ENCODE data around the gene KLK14. TPM values are rescaled to one million over a fixed set of nuclear protein-coding genes. Genes with fewer than 3 reads are reported as not detected.
A peak's percentile ranks its signal among the peaks of the same experiment; 100 is the strongest.

The KLK14 gene
- total RNA-seq, 1 experiment from 2014 or later = 0.76 TPM

GRCh38 chr19:51096473-51097165, 13.9 kb upstream of the KLK14 start:
- no peaks in the 10 kb centered on the region for H3K9me3 ChIP-seq (ENCODE audit: control insufficient read depth in 1 of 2, insufficient read depth in 1 of 2, low read depth in 1 of 2, low read length in 2 of 2)
- H3K9me2 ChIP-seq (ENCODE audit: insufficient read depth) = no peaks in the 10 kb centered on the region
- POLR2A ChIA-PET = interaction anchor here (0.6 to 1.7 kb wide), 4 partner anchors 75 to 768 kb away, joined by 3 to 7 read pairs (median 4); partner anchors contain the start of gene KLK10
- H3K27me3 ChIP-seq (ENCODE audit: insufficient read depth, low read length) = no peaks in the 10 kb centered on the region
- H3K4me1 ChIP-seq (ENCODE audit: control insufficient read depth in 1 of 2, insufficient read depth in 2 of 2, low read length in 2 of 2) = peaks cover 2 to 6% of the 10 kb centered on the region in 2 experiments; a peak in 2 of 4 replicates
- ATAC-seq (peak; percentile 62), DNase-seq (ENCODE audit: low read depth, low spot score) (peak; percentile 21)
- no peak overlapping the region for H3K4me3 ChIP-seq (replicated peaks in 1 of 2; ENCODE audit: low read depth in 1 of 2, low read length in 2 of 2)
- no peak overlapping the region for H2AFZ ChIP-seq (ENCODE audit: low read depth, low read length, poor library complexity, severe bottlenecking)
- no peak overlapping the region for H3K27ac ChIP-seq (ENCODE audit: low read depth, low read length)
- no peaks in the 10 kb centered on the region for H4K20me1 ChIP-seq (ENCODE audit: insufficient read depth)
- no peak overlapping the region for H3K9ac ChIP-seq (ENCODE audit: low read length)
- RAD21 ChIA-PET (ENCODE audit: low non-redundant PET in 1 of 2, low total read pairs in 2 of 2, uncharacterized antibody in 2 of 2, unreplicated experiment in 2 of 2) = interaction anchor here (0.8 to 1.7 kb wide), 6 partner anchors 75 to 175 kb away, joined by 3 to 10 read pairs (median 4); no protein-coding TSS in a partner anchor
- CTCF ChIA-PET = interaction anchor here (0.7 to 6.3 kb wide), 24 partner anchors 9 to 559 kb away, joined by 3 to 140 read pairs (median 3); partner anchors contain the start of genes KLK10, KLK7 and KLK8
- TF ChIP-seq RAD21 (IDR thresholded peaks at IDR 0.05; ENCODE audit: low read depth) (peak; percentile 69), SIN3A (IDR thresholded peaks at IDR 0.05; ENCODE audit: low read depth) (no peak), CTCF (IDR thresholded peaks at IDR 0.05 in 2 of 3, conservative IDR thresholded peaks at IDR 0.05 in 1 of 3; ENCODE audit: borderline replicate concordance in 1 of 3, insufficient read depth in 1 of 3, low read depth in 2 of 3, low read length in 2 of 3) (peak; percentile 49 to 61 (median 54); a peak in 5 of 6 replicates), ZBTB33 (IDR thresholded peaks at IDR 0.05; ENCODE audit: extremely low read depth, insufficient replicate concordance, low read length) (no peak)
- peaks cover 0 to 5% of the 10 kb centered on the region in 2 experiments; a peak in 1 of 4 replicates for H3K36me3 ChIP-seq (ENCODE audit: control insufficient read depth in 1 of 2, insufficient read depth in 2 of 2, low read length in 2 of 2)
- intact Hi-C loops (cut with micrococcal nuclease) = loop anchor here (2.0 to 10.0 kb wide), 5 partner anchors 166 to 732 kb away; partner anchors contain the start of gene NAPSA
- H3K4me2 ChIP-seq (ENCODE audit: low read length) = no peak overlapping the region
- BruUV-seq (replicated peaks) = TSS peak; percentile 18
- no peaks in the 10 kb centered on the region for H3K79me2 ChIP-seq (ENCODE audit: insufficient read depth, low read length)

Data from HCT116 (cell line).